ENCODE data around the gene DOCK4.

Gene DOCK4

DNA sequence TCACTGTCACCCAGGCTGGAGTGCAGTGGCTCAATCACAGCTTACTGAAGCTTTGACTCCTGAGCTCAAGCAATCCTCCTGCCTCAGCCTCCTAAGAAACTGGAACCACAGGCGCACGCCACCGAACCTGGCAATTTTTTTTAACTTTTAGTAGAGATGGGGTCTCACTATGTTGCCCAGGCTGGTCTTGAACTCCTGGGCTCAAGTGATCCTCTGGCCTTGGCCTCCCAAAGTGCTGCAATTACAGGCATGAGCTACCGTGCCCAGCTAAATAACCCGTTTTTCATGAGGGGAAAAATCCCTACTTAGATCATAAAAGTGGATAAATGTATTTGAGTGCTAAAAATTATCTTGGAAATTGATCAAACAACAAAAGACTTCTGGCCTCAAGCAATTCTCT, 443.4 kb downstream of the DOCK4 start:
- Histone ChIP-seq H3K4me3 (ENCODE audit: low read depth in 1 of 2, low read length in 2 of 2) (no peak overlapping the region), H3K27me3 (ENCODE audit: low read depth, low read length) (no peaks in the 10 kb centered on the region), H3K36me3 (ENCODE audit: control insufficient read depth in 1 of 2, insufficient read depth in 2 of 2, low read length in 2 of 2) (no peaks in the 10 kb centered on the region), H3K27ac (ENCODE audit: low read length) (no peak overlapping the region), H3K9me3 (ENCODE audit: control insufficient read depth in 1 of 2, low read length in 2 of 2) (no peaks in the 10 kb centered on the region), H3K4me1 (ENCODE audit: control insufficient read depth in 1 of 2, insufficient read depth in 2 of 2, low read length in 2 of 2) (no peaks in the 10 kb centered on the region)

DNA sequence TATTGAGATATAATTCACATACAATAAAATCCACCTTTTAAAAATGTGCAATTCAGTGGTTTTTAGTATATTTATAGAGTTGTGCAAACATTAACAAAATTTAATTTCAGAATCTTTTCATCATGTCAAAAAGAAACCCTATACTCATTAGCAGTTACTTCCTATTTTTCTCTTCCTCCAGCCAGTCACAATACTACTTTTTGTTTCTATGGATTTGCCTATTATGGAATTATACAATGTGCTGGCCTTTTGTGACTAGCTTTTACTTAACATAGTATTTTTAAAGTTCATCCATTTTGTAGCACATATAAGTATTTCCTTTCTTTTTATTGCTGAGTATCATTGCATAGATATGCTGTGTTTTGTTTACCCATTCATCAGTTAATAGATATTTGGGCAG, 444.0 kb downstream of the DOCK4 start:
- no peaks in the 10 kb centered on the region for H3K36me3 ChIP-seq (ENCODE audit: control insufficient read depth in 1 of 2, insufficient read depth in 2 of 2, low read length in 2 of 2)
- H3K9me3 ChIP-seq (ENCODE audit: control insufficient read depth in 1 of 2, low read length in 2 of 2): no peaks in the 10 kb centered on the region
- no peak overlapping the region for H3K4me3 ChIP-seq (ENCODE audit: low read depth in 1 of 2, low read length in 2 of 2)
- H3K27ac ChIP-seq (ENCODE audit: low read length): no peak overlapping the region
- H3K4me1 ChIP-seq (ENCODE audit: control insufficient read depth in 1 of 2, insufficient read depth in 2 of 2, low read length in 2 of 2): no peaks in the 10 kb centered on the region
- H3K27me3 ChIP-seq (ENCODE audit: low read depth, low read length): no peaks in the 10 kb centered on the region

DNA sequence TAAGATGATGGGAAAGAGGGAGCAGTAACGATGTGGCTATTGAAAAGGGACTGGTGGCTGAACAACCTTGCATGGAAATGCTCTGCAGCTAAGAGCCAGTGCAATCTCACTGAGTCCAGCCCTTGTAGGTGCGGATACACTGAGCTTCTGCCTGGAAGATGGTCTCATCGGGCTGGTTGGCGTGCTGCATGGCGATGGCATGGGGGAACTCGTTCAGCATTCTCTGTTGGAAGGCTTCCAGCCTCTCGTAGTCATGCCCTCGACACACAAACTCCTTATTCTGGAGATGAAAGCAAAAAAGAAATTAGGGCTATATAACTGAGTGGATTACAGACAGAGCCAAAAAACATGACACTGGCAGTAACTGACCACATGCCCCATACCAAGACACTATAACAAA, 446.2 kb downstream of the DOCK4 start:
- H3K4me1 ChIP-seq (ENCODE audit: control insufficient read depth in 1 of 2, insufficient read depth in 2 of 2, low read length in 2 of 2): no peaks in the 10 kb centered on the region
- no peak overlapping the region for H3K27ac ChIP-seq (ENCODE audit: low read length)
- peaks cover 0 to 5% of the 10 kb centered on the region in 2 donors for H3K36me3 ChIP-seq (ENCODE audit: control insufficient read depth in 1 of 2, insufficient read depth in 2 of 2, low read length in 2 of 2)
- H3K27me3 ChIP-seq (ENCODE audit: low read depth, low read length): no peaks in the 10 kb centered on the region
- H3K9me3 ChIP-seq (ENCODE audit: control insufficient read depth in 1 of 2, low read length in 2 of 2): no peaks in the 10 kb centered on the region
- no peak overlapping the region for H3K4me3 ChIP-seq (ENCODE audit: low read depth in 1 of 2, low read length in 2 of 2)

DNA sequence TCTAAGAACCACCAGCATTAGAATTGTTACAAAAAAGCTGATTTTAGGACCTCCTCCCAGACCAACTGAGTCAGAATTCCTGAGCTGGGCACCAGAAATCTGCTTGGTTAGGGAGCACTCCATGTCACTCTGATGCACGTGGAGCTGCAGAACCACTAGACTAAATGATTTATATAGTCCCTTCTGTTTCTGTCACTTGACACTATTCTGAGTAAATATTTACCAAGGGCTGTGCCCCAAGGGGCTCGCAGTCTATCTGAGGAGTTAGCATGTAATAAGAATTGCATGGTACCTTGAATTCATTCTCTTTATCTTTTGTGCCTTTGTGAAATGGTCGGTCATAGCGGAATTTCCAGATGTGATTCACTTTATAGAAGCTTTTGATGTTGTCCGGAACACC, 447.9 kb downstream of the DOCK4 start:
- Histone ChIP-seq H3K4me1 (ENCODE audit: control insufficient read depth in 1 of 2, insufficient read depth in 2 of 2, low read length in 2 of 2) (no peaks in the 10 kb centered on the region), H3K27ac (ENCODE audit: low read length) (no peak overlapping the region)

DNA sequence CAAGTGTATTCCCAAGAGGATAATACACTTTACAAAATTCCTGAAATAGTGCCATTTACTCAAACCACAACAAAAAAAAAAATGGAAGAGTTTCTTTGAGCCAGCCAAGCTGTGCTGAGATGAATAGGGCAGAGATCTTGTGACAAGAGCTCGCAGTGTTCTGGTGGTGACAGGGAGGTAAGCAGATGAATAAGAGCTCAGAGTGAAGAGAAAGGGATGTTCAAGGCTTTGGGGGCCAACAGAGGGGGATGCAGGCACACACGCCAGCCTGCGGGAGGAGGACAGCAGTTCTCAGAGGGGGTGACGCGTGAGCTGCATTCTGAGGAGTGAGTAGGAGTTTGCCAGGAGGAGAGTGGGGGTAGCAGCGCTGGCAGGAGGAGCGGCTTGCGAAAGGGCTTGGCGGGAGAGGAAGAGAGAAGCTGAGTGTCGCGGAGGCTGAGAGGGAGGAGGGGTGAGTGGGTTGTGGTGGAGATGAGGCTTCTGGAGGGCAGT, 449.5 kb downstream of the DOCK4 start:
- Histone ChIP-seq H3K36me3 (ENCODE audit: control insufficient read depth in 1 of 2, insufficient read depth in 2 of 2, low read length in 2 of 2) (peaks cover 0 to 5% of the 10 kb centered on the region in 2 donors), H3K27me3 (ENCODE audit: low read depth, low read length) (no peaks in the 10 kb centered on the region), H3K4me1 (ENCODE audit: control insufficient read depth in 1 of 2, insufficient read depth in 2 of 2, low read length in 2 of 2) (no peaks in the 10 kb centered on the region), H3K27ac (ENCODE audit: low read length) (no peak overlapping the region), H3K9me3 (ENCODE audit: control insufficient read depth in 1 of 2, low read length in 2 of 2) (no peaks in the 10 kb centered on the region), H3K4me3 (ENCODE audit: low read depth in 1 of 2, low read length in 2 of 2) (peak overlapping the region in 1 of 2 donors; percentile 29)

More for the DNA sequence above, 447.9 kb downstream of the DOCK4 start:
- Histone ChIP-seq H3K4me3 (ENCODE audit: low read depth in 1 of 2, low read length in 2 of 2) (no peak overlapping the region), H3K36me3 (ENCODE audit: control insufficient read depth in 1 of 2, insufficient read depth in 2 of 2, low read length in 2 of 2) (peaks cover 0 to 5% of the 10 kb centered on the region in 2 donors), H3K9me3 (ENCODE audit: control insufficient read depth in 1 of 2, low read length in 2 of 2) (no peaks in the 10 kb centered on the region), H3K27me3 (ENCODE audit: low read depth, low read length) (no peaks in the 10 kb centered on the region)

DNA sequence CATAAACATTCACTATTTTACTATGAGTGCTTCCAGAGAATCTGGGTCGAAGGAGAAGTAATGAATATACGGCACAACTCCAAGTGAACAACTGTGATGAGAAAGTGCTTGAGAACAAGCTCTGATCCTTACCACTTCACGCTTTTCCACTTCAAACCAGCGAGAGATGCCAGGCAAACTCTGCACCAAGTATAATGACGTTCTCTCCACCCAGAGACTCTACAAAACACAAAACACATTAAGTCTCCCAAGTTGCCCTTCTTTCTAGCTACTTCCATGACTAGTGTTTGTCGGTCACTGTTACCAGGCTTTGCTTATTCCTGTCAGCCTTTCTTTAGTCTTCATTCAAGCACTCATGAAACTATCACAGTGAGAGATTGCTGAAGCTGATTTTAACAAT, 450.8 kb downstream of the DOCK4 start:
- Histone ChIP-seq H3K27ac (ENCODE audit: low read length) (no peak overlapping the region), H3K4me1 (ENCODE audit: control insufficient read depth in 1 of 2, insufficient read depth in 2 of 2, low read length in 2 of 2) (no peaks in the 10 kb centered on the region), H3K36me3 (ENCODE audit: control insufficient read depth in 1 of 2, insufficient read depth in 2 of 2, low read length in 2 of 2) (peaks cover 0 to 5% of the 10 kb centered on the region in 2 donors), H3K9me3 (ENCODE audit: control insufficient read depth in 1 of 2, low read length in 2 of 2) (no peaks in the 10 kb centered on the region), H3K4me3 (ENCODE audit: low read depth in 1 of 2, low read length in 2 of 2) (no peak overlapping the region), H3K27me3 (ENCODE audit: low read depth, low read length) (no peaks in the 10 kb centered on the region)

DNA sequence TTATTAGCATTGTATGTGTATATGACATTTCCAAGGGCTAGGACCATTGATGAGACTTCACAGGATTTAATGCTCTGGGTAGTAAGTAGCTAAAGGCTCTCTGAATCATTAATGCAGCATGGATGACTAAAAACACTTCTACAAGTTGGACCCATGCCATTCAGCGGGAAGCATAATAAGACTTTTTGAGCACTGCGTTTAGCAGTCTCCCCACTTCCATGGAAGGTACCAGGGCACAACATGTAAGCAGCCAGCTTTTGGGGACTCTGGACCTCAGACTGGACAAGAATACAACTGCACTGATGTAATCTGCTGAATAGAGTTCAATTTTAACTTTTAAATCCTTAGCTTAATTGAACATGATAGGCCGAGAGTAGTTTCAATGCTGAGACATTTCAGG, 452.2 kb downstream of the DOCK4 start:
- no peak overlapping the region for H3K4me3 ChIP-seq (ENCODE audit: low read depth in 1 of 2, low read length in 2 of 2)
- no peak overlapping the region for H3K27ac ChIP-seq (ENCODE audit: low read length)
- H3K9me3 ChIP-seq (ENCODE audit: control insufficient read depth in 1 of 2, low read length in 2 of 2): peaks cover 0 to 2% of the 10 kb centered on the region in 2 donors
- H3K27me3 ChIP-seq (ENCODE audit: low read depth, low read length): no peaks in the 10 kb centered on the region
- H3K4me1 ChIP-seq (ENCODE audit: control insufficient read depth in 1 of 2, insufficient read depth in 2 of 2, low read length in 2 of 2): no peaks in the 10 kb centered on the region
- peaks cover 0 to 5% of the 10 kb centered on the region in 2 donors for H3K36me3 ChIP-seq (ENCODE audit: control insufficient read depth in 1 of 2, insufficient read depth in 2 of 2, low read length in 2 of 2)

DNA sequence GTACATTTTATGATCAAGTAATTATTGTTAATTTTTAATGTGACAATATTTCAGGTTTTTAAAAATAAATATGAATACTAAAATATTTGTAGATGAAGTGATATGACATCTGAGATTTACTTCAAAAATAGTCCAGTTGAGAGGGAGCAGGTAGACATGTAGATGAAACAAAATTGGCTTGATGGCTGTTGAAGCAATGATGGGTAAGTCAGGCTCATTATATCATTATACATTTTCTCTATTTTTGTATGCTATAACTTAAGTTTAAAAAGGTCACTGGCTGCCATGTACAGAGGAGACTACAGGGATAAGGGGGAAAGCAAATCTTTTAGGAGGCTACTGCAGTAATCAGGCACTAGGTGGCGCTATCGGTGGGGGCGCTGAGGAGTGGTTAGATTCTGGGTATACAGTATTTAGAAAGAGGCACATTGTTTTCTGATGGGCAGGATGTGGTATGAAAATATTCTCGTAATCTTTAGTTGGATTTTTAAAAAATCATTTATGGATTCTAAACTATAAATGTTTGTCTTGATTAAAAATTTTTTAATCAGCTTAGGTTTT, 454.1 kb downstream of the DOCK4 start:
- Histone ChIP-seq H3K27ac (ENCODE audit: low read length) (no peak overlapping the region), H3K4me1 (ENCODE audit: control insufficient read depth in 1 of 2, insufficient read depth in 2 of 2, low read length in 2 of 2) (no peaks in the 10 kb centered on the region), H3K9me3 (ENCODE audit: control insufficient read depth in 1 of 2, low read length in 2 of 2) (peaks cover 0 to 2% of the 10 kb centered on the region in 2 donors), H3K36me3 (ENCODE audit: control insufficient read depth in 1 of 2, insufficient read depth in 2 of 2, low read length in 2 of 2) (peaks cover 0 to 5% of the 10 kb centered on the region in 2 donors), H3K27me3 (ENCODE audit: low read depth, low read length) (no peaks in the 10 kb centered on the region), H3K4me3 (ENCODE audit: low read depth in 1 of 2, low read length in 2 of 2) (no peak overlapping the region)

DNA sequence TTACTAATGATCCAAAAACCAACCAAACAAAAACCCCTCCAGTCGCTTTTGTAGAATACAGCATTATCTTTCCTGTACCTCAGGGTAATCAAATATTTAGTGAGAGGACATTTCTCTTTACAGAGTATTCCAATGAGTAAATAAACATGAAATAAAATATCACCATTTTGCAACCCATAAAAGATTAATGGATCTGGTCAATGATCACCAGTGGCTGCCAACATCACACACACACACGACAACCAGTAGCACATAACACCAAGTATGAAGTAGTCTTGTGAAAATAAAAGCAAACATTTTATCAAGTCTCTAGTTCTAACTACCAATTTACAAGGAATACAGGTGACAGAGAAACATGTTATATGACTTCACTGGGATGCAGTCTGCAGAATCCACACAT, 455.3 kb downstream of the DOCK4 start:
- Histone ChIP-seq H3K4me3 (ENCODE audit: low read depth in 1 of 2, low read length in 2 of 2) (no peak overlapping the region), H3K27me3 (ENCODE audit: low read depth, low read length) (no peaks in the 10 kb centered on the region), H3K9me3 (ENCODE audit: control insufficient read depth in 1 of 2, low read length in 2 of 2) (peaks cover 0 to 2% of the 10 kb centered on the region in 2 donors), H3K27ac (ENCODE audit: low read length) (no peak overlapping the region), H3K4me1 (ENCODE audit: control insufficient read depth in 1 of 2, insufficient read depth in 2 of 2, low read length in 2 of 2) (no peaks in the 10 kb centered on the region), H3K36me3 (ENCODE audit: control insufficient read depth in 1 of 2, insufficient read depth in 2 of 2, low read length in 2 of 2) (peaks cover 0 to 6% of the 10 kb centered on the region in 2 donors)

DNA sequence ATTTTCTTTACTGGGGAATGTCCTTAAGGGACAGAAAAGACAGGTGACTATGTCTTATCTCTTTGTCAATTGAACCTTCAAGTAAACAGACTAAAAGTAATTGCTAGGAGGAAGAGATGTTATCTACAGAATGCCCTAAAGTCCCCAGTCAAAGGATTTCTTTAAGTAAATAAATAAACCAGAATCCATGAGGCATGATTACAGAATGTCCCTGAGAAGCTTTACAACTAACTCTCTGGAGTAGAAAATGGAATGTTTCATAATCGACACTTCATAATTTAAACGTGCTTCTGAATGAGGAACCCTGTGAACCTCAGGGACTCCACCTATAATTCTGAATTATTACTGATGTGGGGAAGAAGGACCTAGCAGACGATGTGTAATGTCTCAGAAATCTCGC, 456.0 kb downstream of the DOCK4 start:
- peaks cover 0 to 2% of the 10 kb centered on the region in 2 donors for H3K9me3 ChIP-seq (ENCODE audit: control insufficient read depth in 1 of 2, low read length in 2 of 2)
- no peaks in the 10 kb centered on the region for H3K27me3 ChIP-seq (ENCODE audit: low read depth, low read length)
- no peak overlapping the region for H3K27ac ChIP-seq (ENCODE audit: low read length)
- peaks cover 0 to 6% of the 10 kb centered on the region in 2 donors for H3K36me3 ChIP-seq (ENCODE audit: control insufficient read depth in 1 of 2, insufficient read depth in 2 of 2, low read length in 2 of 2)
- no peak overlapping the region for H3K4me3 ChIP-seq (ENCODE audit: low read depth in 1 of 2, low read length in 2 of 2)
- H3K4me1 ChIP-seq (ENCODE audit: control insufficient read depth in 1 of 2, insufficient read depth in 2 of 2, low read length in 2 of 2): no peaks in the 10 kb centered on the region

DNA sequence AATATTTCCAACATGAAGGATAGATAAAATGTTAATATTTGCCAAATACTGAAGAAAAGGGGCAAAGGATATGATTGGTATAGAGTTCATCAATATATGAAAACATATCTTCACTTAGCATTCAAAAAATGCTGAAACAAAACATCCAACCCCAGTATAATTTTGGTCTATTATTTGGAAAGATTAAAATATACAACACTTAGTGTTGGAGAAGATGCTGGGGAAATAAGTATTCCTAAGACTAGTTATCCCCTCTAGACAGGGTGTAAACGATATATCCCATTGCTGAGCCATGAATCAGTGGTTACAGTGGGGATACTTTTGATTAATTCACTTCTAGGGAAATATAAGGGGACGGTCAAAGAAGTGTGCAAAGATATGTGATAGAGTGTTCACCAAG, 456.6 kb downstream of the DOCK4 start:
- no peak overlapping the region for H3K4me3 ChIP-seq (ENCODE audit: low read depth in 1 of 2, low read length in 2 of 2)
- no peaks in the 10 kb centered on the region for H3K27me3 ChIP-seq (ENCODE audit: low read depth, low read length)
- no peaks in the 10 kb centered on the region for H3K4me1 ChIP-seq (ENCODE audit: control insufficient read depth in 1 of 2, insufficient read depth in 2 of 2, low read length in 2 of 2)
- H3K27ac ChIP-seq (ENCODE audit: low read length): no peak overlapping the region
- peaks cover 0 to 6% of the 10 kb centered on the region in 2 donors for H3K36me3 ChIP-seq (ENCODE audit: control insufficient read depth in 1 of 2, insufficient read depth in 2 of 2, low read length in 2 of 2)
- H3K9me3 ChIP-seq (ENCODE audit: control insufficient read depth in 1 of 2, low read length in 2 of 2): peaks cover 0 to 2% of the 10 kb centered on the region in 2 donors

DNA sequence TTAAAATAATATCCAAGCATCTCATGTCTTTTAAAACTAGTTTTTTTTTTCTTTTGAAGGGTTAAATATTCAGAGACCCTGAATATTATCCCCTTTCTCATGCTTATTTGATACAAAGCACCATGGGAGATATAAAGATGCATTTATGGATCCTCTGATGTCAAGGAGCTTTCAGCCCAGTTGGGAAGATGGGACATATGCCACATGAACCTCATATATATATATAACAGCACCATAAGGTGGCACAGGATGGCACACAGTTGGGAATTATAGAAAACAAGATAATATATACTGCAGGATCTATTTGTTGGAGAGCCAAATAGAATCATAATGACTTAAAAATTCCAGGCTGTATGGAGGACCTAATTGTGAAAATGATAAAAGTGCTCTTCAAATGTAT, 458.5 kb downstream of the DOCK4 start:
- no peak overlapping the region for H3K27ac ChIP-seq (ENCODE audit: low read length)
- no peaks in the 10 kb centered on the region for H3K27me3 ChIP-seq (ENCODE audit: low read depth, low read length)
- peaks cover 0 to 17% of the 10 kb centered on the region in 2 donors for H3K36me3 ChIP-seq (ENCODE audit: control insufficient read depth in 1 of 2, insufficient read depth in 2 of 2, low read length in 2 of 2)
- no peaks in the 10 kb centered on the region for H3K4me1 ChIP-seq (ENCODE audit: control insufficient read depth in 1 of 2, insufficient read depth in 2 of 2, low read length in 2 of 2)
- H3K4me3 ChIP-seq (ENCODE audit: low read depth in 1 of 2, low read length in 2 of 2): no peak overlapping the region
- peaks cover 0 to 2% of the 10 kb centered on the region in 2 donors for H3K9me3 ChIP-seq (ENCODE audit: control insufficient read depth in 1 of 2, low read length in 2 of 2)

Measured in muscle layer of duodenum (tissue), 2 donors.